SK-N-MC (cell line): ENCODE data around the gene PLK5.
A peak's percentile ranks its signal among the peaks of the same experiment; 100 is the strongest.
"Not testable (repeated sequence)": the region's sequence is repeated elsewhere in the genome, so short reads cannot be mapped to it uniquely, and the experiment has no call there.

Experiments
- DNase-seq: peaks from one replicate; pipeline ENCODE4 v3.0.0-alpha.2; 2011; ENCODE audit warnings: low read depth, low spot score
- H3K27ac ChIP-seq: fragments of 200-600 bp; sonication (generic); 2 replicates; pipeline ENCODE4 v1.5.1; 2016; ENCODE audit warnings: mixed run types
- H3K36me3 ChIP-seq: fragments of 200-600 bp; sonication (generic); 2 replicates; pipeline ENCODE4 v1.6.1; 2017; ENCODE audit warnings: antibody characterized with exemption, low read length, mixed read lengths; ENCODE audit not compliant: insufficient read depth
- H3K4me3 ChIP-seq: fragments of 200-600 bp; sonication (generic); 2 replicates; pipeline ENCODE4 v1.5.1; 2016
- H3K9ac ChIP-seq: fragments of 200-600 bp; sonication (generic); 2 replicates; pipeline ENCODE4 v1.8.0; 2017; ENCODE audit warnings: mixed run types, mixed read lengths; ENCODE audit not compliant: insufficient read length
- H3K9me3 ChIP-seq: fragments of 200-600 bp; sonication (generic); 2 replicates; pipeline ENCODE4 v1.6.1; 2017; ENCODE audit warnings: low read depth, mild to moderate bottlenecking, antibody characterized with exemption, low read length, moderate library complexity, mixed read lengths
- EZH2 ChIP-seq: fragments of 200-600 bp; sonication (generic); IDR thresholded peaks from one replicate; pipeline ENCODE4 v1.6.1; 2017; ENCODE audit warnings: antibody characterized with exemption
- FOXP2 ChIP-seq: optimal IDR thresholded peaks from 2 replicates; pipeline ENCODE3; 2011; ENCODE audit warnings: mild to moderate bottlenecking, moderate library complexity; ENCODE audit not compliant: insufficient read depth; ENCODE audit errors: extremely low read length, control extremely low read depth
- POLR2AphosphoS5 ChIP-seq: IDR thresholded peaks from 2 replicates; pipeline ENCODE4 v1.6.1; 2012; ENCODE audit warnings: mild to moderate bottlenecking, low read depth, low read length, borderline replicate concordance

PLK5 gene

DNA sequence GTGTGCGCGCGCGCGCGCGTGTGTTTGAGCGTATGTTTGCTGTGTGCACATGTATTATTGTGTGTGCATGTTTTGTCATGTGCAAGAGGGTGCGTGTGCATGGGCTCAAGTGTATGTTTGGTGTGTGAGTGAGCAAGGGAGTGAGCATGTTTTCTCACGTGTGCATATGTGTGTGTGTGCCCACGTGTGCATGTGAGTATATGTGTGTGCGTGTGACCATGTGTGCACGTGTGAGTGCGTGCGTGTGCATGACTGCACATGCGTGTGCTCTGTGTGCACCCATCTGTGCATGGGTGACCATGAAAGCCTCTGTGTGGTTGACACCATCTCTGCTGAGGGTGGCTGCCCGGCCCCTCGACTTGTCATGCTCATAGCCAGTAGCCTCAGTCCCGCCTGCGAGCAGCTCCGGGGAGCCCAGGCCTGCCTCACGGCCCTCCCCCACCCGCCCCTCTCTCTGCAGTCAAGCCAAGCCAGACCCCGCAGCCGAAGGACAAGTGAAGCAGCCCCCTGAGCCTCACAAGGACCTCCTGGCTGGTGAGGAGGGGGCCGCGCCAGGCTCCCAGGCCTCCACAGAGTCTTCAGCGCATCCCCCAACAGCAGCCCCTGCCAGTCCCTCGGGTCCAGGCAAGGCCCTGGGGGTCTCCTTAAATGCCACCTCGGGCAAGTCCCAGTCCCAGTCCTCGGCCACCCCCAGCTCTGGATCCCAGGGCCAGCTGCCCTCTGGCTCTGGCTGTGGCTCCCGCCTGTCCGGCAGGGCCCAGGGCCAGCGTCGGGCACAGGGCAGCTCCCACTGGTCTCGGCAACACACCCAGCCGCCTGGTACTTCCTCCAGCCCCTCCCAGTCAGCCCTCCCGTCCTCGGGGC is 26.9 kb upstream of the PLK5 start:
- Histone ChIP-seq H3K9me3 (no peaks in the 10 kb centered on the region), H3K9ac (no peak overlapping the region), H3K4me3 (no peak overlapping the region), H3K36me3 (no peaks in the 10 kb centered on the region), H3K27ac (no peak overlapping the region)
- no peak for TF ChIP-seq EZH2
- no peak for TF ChIP-seq POLR2AphosphoS5
- TF ChIP-seq FOXP2: no peak
- no peak for DNase-seq

DNA sequence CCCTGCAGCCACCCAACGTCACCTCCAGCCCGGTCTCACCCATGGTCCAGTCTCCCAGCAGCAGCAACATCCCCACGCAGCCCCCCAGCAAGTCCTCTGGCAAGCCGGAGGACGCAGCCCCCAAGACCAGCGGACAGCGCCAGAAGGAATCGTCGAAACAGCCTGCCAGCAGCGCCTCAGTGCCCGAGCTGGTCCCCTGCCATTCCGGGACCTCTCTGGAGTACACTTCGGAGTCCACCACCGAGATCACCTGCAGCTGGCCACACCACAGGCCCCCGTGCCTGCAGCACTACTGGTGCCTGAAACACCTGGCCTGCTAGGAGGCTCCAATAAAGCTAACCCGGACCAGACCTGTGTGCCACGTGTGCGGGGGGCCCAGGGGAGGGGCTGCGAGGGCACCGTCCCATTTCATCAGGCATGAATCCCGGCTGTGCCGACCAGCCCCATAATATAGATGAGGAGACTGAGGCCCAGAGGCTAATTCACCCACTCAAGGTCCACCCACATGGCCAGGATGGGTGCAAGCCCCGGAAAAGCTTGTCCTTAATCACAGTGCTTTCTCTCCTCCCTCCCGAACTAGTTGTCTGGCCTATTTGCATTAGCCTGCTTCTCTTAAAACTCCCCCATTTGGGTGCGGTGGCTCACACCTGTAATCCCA is 26.2 kb upstream of the PLK5 start:
- Histone ChIP-seq H3K9me3 (no peaks in the 10 kb centered on the region), H3K9ac (no peak overlapping the region), H3K27ac (no peak overlapping the region), H3K4me3 (no peak overlapping the region; the same call in 1 of the 2 replicates), H3K36me3 (no peaks in the 10 kb centered on the region)
- TF ChIP-seq EZH2 (no peak), FOXP2 (no peak), POLR2AphosphoS5 (no peak)
- no peak for DNase-seq

DNA sequence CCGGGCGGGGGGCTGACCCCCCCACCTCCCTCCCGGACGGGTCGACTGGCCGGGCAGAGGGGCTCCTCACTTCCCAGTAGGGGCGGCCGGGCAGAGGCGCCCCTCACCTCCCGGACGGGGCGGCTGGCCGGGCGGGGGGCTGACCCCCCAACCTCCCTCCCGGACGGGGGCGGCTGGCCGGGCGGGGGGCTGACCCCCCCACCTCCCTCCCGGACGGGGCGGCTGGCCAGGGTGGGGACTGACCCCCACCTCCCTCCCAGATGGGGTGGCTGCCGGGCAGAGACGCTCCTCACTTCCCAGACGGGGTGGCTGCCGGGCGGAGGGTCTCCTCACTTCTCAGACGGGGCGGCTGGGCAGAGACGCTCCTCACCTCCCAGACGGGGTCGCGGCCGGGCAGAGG is 24.6 kb upstream of the PLK5 start:
- not testable (repeated sequence) for H3K9me3 ChIP-seq, H3K36me3 ChIP-seq, H3K9ac ChIP-seq, H3K4me3 ChIP-seq, H3K27ac ChIP-seq, DNase-seq

DNA sequence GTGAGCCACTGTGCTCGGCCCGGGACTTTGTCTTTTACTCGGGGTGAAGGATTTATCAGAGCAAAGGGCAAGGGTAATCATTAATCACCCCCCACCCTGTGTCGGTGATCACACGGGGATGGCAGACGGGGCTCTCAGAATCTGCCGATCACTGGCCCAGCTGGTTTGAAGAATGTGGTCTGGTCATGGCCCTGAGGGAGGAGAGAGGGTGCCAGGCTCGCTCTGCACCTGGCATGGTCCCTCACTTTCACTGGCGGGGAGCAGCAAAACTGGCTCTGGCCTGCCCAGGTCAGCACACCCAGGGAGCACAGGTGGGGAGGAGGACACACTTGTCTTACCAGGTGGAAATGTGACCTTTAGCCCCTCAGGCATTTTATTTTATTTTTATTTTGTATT is 22.7 kb upstream of the PLK5 start:
- Histone ChIP-seq H3K4me3 (no peak overlapping the region), H3K9me3 (no peaks in the 10 kb centered on the region), H3K36me3 (no peaks in the 10 kb centered on the region), H3K27ac (no peak overlapping the region), H3K9ac (no peak overlapping the region)
- DNase-seq: no peak
- TF ChIP-seq EZH2 (no peak), FOXP2 (no peak), POLR2AphosphoS5 (no peak)

DNA sequence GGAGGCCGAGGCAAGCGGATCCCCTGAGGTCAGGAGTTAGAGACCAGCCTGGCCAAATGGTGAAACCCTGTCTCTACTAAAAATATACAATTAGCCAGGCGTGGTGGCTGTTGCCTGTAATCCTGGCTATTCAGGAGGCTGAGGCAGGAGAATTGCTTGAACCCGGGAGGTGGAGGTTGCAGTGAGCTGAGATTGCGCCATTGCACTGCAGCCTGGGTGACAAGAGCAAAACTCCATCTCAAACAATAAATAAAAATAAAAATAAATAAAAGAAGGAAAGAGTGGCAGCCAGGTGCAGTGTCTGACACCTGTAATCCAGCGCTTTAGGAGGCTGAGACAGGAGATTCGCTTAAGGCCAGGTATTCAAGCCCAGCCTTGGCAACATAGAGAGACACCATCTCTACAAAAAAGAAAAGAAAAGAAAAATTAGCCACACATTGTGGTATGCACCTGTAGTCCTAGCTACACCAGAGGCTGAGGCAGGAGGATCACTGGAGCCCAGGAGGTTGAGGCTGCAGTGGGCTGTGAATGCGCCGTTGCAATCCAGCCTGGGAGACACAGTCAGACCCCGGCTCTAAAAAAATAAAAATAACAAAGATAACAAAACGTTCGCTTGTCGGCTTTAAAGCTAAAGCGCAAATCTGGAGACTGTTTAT is 21.3 kb upstream of the PLK5 start:
- TF ChIP-seq POLR2AphosphoS5: no peak
- Histone ChIP-seq H3K27ac (no peak overlapping the region), H3K4me3 (no peak overlapping the region), H3K36me3 (no peaks in the 10 kb centered on the region), H3K9ac (peak overlapping the region; percentile 37), H3K9me3 (no peaks in the 10 kb centered on the region)
- no peak for DNase-seq

DNA sequence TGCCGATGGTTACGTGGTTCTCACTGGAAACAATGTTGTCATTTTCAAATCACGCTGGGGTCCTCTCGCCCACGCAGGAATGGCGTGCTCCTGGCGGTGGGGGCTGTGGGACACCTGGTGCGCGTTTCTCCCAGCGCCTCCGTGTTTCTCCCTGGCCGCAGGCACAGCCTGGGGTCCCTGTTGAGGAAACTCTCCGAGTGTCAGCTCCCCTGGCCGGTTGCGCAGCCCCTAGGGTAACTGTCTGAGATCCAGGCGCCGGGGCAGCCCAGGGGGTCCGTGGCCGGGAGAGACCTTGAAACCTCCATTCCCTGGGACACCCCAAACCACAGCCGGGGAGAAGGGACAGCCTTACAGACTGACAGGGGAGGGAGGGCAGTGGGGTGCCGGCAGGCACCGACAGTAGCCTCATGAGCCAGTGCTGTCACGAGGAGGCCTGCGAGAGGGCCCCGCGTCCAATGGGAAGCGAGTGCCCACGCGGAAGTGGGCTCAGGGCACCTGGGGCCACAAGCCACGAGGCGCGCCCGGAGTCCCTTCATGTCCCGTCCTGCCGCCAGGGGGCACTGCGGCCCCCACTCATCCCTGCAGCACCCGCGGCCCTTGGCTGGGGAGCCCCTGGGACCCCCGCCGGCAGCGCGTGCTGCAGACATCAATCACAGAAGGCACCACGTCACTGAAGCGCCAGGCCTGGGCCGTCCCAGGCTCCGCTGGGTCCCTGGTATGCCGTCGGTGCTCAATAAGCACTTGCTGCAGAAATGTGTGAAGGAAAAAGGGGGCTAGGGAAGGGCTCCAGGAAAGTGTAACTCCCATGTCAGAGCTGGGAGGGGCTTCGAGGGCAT is 20.6 kb upstream of the PLK5 start:
- Histone ChIP-seq H3K4me3 (peak overlapping the region; percentile 52), H3K27ac (no peak overlapping the region), H3K9ac (peak overlapping the region; percentile 37), H3K36me3 (no peaks in the 10 kb centered on the region), H3K9me3 (no peaks in the 10 kb centered on the region)
- TF ChIP-seq POLR2AphosphoS5: no peak
- no peak for TF ChIP-seq EZH2
- no peak for TF ChIP-seq FOXP2
- DNase-seq: no peak

DNA sequence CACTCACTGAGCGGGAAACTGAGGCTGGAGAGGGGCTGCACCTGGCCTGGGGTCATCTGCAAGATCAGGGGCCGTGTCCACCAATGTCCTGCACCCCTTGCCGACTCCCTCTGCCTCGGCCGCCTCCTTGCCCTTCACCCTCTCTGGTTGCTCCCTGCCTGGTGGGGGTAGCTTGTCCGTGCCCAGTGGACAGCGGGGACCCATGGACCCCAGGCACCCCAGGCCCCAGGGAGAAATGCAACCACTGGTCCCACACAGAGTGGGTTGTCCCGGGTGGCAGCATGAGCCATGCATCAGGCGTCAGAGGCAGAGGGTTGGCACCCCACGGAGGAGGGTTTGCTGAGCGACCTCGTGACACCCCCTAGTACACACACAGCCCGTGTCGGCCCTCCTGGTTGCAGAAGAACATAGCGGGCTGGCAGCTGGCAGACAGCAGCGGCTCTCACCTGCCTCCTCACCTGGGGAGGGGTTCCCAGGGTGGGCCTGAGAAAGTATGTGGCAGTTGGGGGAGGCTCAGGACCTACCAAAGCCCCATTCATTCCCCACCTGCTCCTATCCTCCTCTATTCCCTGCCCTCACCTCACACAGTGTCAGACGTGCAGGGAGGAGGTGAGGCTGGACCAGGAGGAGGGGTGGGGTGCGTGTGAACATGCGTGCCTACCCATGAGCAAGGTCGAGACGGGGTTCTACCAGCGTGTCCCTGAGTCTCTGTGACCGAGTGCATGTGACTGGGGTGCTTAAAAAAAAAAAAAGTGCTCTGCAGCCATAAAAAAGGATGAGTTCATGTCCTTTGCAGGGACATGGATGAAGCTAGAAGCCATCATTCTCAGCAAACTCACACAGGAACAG is 19.7 kb upstream of the PLK5 start:
- TF ChIP-seq FOXP2: no peak
- no peak overlapping the region for H3K27ac ChIP-seq
- H3K4me3 ChIP-seq: peak overlapping the region; percentile 52; the same call in 1 of the 2 replicates
- no peak overlapping the region for H3K9ac ChIP-seq
- no peaks in the 10 kb centered on the region for H3K36me3 ChIP-seq
- H3K9me3 ChIP-seq: no peaks in the 10 kb centered on the region
- DNase-seq: no peak
